Endothelial cell of umbilical vein (primary cell): ENCODE results near the gene KCNJ12.
"Not testable (repeated sequence)": the region's sequence is repeated elsewhere in the genome, so short reads cannot be mapped to it uniquely, and the experiment has no call there.

ENCODE experiments used
- EZH2 ChIP-seq: IDR thresholded peaks from 2 replicates; pipeline ENCODE4 v1.6.1; 2012; ENCODE audit warnings: borderline replicate concordance, low read depth, mild to moderate bottlenecking, moderate library complexity, low read length, inconsistent platforms; ENCODE audit not compliant: severe bottlenecking
- FOS ChIP-seq: IDR thresholded peaks from 2 replicates; pipeline ENCODE4 v1.6.1; 2011; ENCODE audit warnings: mild to moderate bottlenecking, low read length, moderate library complexity, borderline replicate concordance; ENCODE audit not compliant: insufficient read depth
- GATA2 ChIP-seq: IDR thresholded peaks from 2 replicates; pipeline ENCODE4 v1.7.0; 2011; ENCODE audit warnings: low read depth, mild to moderate bottlenecking, moderate library complexity, mixed read lengths, low read length; ENCODE audit not compliant: insufficient read length, insufficient read depth
- JUN ChIP-seq: IDR thresholded peaks from 2 replicates; pipeline ENCODE4 v1.6.1; 2011; ENCODE audit warnings: borderline replicate concordance, low read depth; ENCODE audit not compliant: insufficient read length, insufficient read depth
- MYC ChIP-seq: IDR thresholded peaks from one replicate; pipeline ENCODE4 v1.6.1; 2011; ENCODE audit warnings: mild to moderate bottlenecking, low read depth, low read length
- POLR2A ChIP-seq: IDR thresholded peaks from 2 replicates; pipeline ENCODE4 v1.6.1; 2012; ENCODE audit warnings: low read depth, mild to moderate bottlenecking, control low read depth, low read length
- POLR2AphosphoS5 ChIP-seq: IDR thresholded peaks from 2 replicates; pipeline ENCODE4 v1.6.1; 2012; ENCODE audit warnings: low read depth, mild to moderate bottlenecking, control low read depth, low read length, moderate library complexity; ENCODE audit not compliant: insufficient read depth
- TF ChIP-seq, protein P1 (sequence below), 2 donors: IDR thresholded peaks; 1 replicate in 1 of 2; 2 replicates in 1 of 2; pipeline ENCODE4 v1.5.1; 2011; ENCODE audit warnings: low read length in 2 of 2, mild to moderate bottlenecking in 2 of 2, moderate library complexity in 2 of 2, control low read depth in 1 of 2, inconsistent platforms in 1 of 2, low read depth in 1 of 2; ENCODE audit not compliant: insufficient read depth in 1 of 2; ENCODE audit errors: extremely low read depth in 1 of 2
- TF ChIP-seq, protein P2 (sequence below): IDR thresholded peaks from 2 replicates; pipeline ENCODE4 v1.6.1; 2011; ENCODE audit not compliant: insufficient read depth, insufficient read length

DNA sequence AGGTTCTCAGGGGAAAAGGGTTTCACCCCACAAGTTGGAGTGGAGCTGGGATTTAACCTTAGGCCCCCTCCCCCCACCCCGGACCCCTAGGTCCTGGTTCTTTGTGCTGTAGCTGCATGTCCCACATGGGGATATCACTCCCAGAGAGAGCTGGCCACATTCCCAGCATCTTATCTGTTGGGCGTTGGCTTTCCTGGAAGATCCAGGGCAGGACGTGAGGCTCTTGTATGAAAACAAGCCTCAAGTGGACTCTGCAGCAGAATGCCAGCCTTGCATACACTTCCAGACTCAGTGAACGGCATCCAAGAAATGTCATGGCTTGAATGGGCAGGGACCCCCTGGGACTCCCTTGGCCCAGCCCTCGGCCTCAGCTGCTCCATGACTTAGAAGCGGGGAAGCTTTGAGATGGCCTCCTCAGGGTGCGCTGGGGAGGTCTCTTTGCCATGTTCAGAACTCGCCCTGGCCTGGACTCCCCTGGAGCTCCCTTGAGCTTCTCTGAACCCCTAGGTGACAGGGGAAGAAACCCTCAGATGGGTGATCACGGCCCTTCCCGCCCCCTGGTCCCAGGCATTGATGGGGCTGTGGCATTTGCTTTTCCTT, 29.4 kb upstream of the KCNJ12 start:
- TF ChIP-seq EZH2, POLR2A, POLR2AphosphoS5, JUN, FOS, GATA2, MYC: not testable (repeated sequence)
- TF ChIP-seq, protein P1, sequence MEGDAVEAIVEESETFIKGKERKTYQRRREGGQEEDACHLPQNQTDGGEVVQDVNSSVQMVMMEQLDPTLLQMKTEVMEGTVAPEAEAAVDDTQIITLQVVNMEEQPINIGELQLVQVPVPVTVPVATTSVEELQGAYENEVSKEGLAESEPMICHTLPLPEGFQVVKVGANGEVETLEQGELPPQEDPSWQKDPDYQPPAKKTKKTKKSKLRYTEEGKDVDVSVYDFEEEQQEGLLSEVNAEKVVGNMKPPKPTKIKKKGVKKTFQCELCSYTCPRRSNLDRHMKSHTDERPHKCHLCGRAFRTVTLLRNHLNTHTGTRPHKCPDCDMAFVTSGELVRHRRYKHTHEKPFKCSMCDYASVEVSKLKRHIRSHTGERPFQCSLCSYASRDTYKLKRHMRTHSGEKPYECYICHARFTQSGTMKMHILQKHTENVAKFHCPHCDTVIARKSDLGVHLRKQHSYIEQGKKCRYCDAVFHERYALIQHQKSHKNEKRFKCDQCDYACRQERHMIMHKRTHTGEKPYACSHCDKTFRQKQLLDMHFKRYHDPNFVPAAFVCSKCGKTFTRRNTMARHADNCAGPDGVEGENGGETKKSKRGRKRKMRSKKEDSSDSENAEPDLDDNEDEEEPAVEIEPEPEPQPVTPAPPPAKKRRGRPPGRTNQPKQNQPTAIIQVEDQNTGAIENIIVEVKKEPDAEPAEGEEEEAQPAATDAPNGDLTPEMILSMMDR (IDR thresholded peaks at IDR 0.05; ENCODE audit: extremely low read depth in 1 of 2, insufficient read depth in 1 of 2, low read depth in 1 of 2, low read length in 2 of 2): not testable (repeated sequence)
- TF ChIP-seq, protein P2, sequence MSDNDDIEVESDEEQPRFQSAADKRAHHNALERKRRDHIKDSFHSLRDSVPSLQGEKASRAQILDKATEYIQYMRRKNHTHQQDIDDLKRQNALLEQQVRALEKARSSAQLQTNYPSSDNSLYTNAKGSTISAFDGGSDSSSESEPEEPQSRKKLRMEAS: not testable (repeated sequence)
